ENCODE measurements around the gene UQCRQ. TPM values are rescaled to one million over a fixed set of nuclear protein-coding genes. Genes with fewer than 3 reads are reported as not detected.

UQCRQ gene
- 50.3 and 62.1 TPM in 2 replicates for total RNA-seq

GRCh38 chr5:132866342-132867045 is at the start of gene UQCRQ, which contains the start of gene GDF9:
UQCRQ (plus strand) TSS chr5:132866642; CDS start chr5:132866882, 240 bp downstream.
GDF9 (minus strand) TSS chr5:132866469; CDS start chr5:132864533, 1,936 bp downstream.

GRCh38 chr5:132830436-132831094 is 35.9 kb upstream of the UQCRQ start, which contains the start of gene SHROOM1:
SHROOM1 (minus strand) TSS chr5:132830647; CDS start chr5:132826140, 4,507 bp downstream.

DNA sequence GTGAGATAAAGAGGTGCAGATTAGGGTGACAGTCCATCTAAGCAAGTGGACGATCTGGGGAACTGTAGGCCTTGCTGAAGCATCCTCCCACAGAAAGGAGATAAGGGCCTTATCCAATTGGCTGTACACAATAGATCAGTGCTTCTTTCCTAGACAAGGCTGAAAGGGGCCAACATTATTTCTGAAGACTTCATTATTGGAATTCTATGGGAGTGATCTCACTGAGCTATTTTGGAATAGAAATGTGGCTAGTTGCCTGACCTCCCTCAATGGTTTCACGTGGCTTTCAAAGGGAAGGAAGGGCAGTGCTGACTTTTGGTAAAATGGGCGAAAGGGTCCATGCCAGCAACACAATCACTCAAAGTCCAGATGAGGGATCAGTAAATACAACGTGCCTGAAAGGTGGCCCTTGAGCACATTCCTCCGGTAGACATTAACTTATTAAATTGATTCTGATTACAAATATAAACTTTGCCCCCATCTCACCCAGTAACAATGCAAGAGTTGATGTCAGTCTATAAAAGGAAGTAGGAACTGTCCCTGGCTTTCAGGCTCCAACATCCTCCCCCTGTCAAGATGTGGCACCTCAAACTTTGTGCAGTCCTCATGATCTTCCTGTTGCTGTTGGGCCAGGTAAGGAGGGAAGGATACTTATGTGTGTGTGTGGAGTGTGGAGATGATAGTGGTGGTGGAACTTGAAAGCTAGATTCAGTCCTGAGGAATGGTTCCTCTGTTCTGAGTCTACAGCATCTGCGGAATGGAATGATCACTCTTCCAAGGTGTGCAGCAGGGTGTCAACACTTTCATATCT is 6.9 kb downstream of the UQCRQ start, which contains the start of gene LEAP2:
Gene LEAP2, plus strand, starts transcription at position 550 of the 811 bp plus-strand sequence. Its CDS starts 27 bp downstream, at position 577.

Small RNAs within 50 kb of the gene (small RNA-seq; reads per million reads assigned to genes)
- not detected for gene RNA5SP192 (ENCODE audit: low replicate concordance)

Other genes starting within 250 kb of the UQCRQ start
- gene IL13, start 208.5 kb upstream of the UQCRQ start, total RNA-seq: not detected in 2 replicates
- not detected in 2 replicates for gene IL4, start 192.7 kb upstream of the UQCRQ start, total RNA-seq
- gene KIF3A, start 129.1 kb upstream of the UQCRQ start, total RNA-seq: 9.4 and 10.1 TPM in 2 replicates
- not detected in 2 replicates for gene CCNI2, start 119.2 kb upstream of the UQCRQ start, total RNA-seq
- gene SEPTIN8, start 89.4 kb upstream of the UQCRQ start, total RNA-seq: 31.1 and 67.0 TPM in 2 replicates
- gene SOWAHA, start 53.3 kb upstream of the UQCRQ start, total RNA-seq: not detected in 2 replicates
- gene SHROOM1, start 36.0 kb upstream of the UQCRQ start, total RNA-seq: 2.0 and 8.9 TPM in 2 replicates
- gene GDF9, start 173 bp upstream of the UQCRQ start, total RNA-seq: 0.22 TPM in 1 of 2 replicates, not detected in the other
- 0.22 and 0.43 TPM in 2 replicates for gene LEAP2, start 7.0 kb downstream of the UQCRQ start, total RNA-seq
- gene AFF4, start 97.0 kb downstream of the UQCRQ start, total RNA-seq: 67.4 and 101 TPM in 2 replicates
- 10.1 and 12.6 TPM in 2 replicates for gene ZCCHC10, start 159.9 kb downstream of the UQCRQ start, total RNA-seq
- gene HSPA4, start 185.4 kb downstream of the UQCRQ start, total RNA-seq: 134 and 155 TPM in 2 replicates